Stimulated activated CD4-positive, alpha-beta T cell treated with anti-CD3 and anti-CD28 coated beads, Interleukin-1b, Interleukin-23, amount 100 ng/mL, for 48 hours (primary cell): ENCODE measurements around the gene DGLUCY.
A peak's percentile ranks its signal among the peaks of the same experiment; 100 is the strongest.
"Not testable (repeated sequence)": the region's sequence is repeated elsewhere in the genome, so short reads cannot be mapped to it uniquely, and the experiment has no call there.

Experiments used
- DNase-seq: peaks from one replicate; pipeline ENCODE4 v3.0.0-alpha.2; 2020

The DGLUCY gene

GRCh38 chr14:91215381-91215780, 101.5 kb downstream of the DGLUCY start:
- DNase-seq = no peak

GRCh38 chr14:91216731-91217226, 102.9 kb downstream of the DGLUCY start:
- no peak for DNase-seq

DNA sequence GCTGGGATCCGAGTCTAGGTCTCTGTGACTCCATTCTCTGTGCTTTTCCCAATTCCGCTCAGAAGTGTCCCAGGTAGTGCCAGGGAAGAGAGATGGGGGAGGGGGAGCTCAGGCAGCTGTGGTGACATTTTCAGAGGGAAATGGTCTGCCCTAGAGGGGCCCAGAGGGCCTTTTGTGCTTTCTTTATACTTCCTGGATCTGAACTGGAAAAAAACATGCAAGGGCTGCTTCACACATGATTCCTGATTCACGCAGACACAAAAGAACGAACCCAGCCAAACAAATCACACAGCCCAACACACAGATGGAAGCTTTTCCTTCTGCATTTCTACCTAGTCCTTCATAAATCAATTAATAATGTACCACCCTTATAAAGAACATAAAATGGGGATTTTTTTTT, 104.1 kb downstream of the DGLUCY start:
- no peak for DNase-seq

DNA sequence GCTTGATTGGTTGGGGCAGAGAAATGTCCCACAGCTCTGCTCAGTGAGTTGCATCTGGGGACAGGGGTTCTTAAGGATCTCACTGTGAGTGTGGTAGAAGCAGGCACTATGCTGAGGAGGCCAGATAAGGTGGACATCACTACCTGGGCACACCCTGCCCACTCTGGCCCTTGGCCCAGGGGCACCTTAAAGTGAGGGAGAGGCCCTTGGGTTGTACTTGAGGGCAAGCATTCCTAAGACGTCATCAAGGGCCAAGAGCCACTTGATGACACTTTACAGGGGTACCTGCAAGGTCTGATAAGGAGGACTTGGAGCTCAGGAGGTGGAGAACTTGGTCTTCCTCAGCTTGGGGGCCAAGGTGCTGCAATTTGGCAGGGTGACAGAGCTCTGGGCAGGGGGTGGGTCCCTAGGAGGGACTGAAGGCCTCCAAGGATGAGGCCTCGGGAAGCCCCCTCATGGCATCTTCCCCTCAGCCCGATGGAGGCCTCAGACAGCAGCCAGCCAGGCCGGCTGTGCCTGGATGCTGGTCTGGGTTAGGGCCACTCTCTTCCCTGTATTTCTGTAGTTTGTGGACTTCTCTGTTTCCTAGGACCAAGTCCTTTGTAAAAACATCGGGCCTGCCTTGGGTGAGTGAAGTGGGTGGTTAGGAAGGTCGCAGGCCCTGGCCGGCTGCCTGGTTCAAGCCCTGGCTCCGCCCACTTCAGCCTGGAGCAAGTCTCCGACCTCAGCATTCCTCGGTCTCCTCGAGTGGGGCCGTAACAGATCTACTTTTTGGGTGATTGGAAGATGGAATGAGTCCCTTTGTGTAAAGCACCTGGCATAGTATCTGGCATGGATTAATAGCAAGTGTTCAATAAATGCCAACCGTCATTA, 105.9 kb downstream of the DGLUCY start:
- no peak for DNase-seq

DNA sequence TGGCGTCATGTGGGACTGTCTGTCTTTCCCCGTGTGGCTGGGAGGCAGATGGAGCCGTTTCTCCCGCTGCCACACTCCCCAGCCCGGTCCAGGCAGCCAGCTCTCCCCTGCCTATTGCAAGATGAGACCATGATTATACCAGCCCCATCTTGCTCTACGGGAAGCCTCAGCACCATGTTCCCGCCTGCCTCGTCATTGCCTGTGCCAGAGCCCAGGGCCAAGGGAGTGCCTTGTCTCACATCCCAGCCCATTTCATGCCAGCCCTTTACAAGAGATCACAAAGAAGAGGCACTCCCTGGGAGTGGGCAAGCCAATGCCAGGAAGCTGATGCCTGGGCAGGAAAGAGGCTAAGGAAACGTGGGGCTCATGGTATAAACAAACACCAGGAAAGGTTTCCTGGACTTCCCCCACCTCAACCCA, 106.7 kb downstream of the DGLUCY start:
- DNase-seq = no peak

DNA sequence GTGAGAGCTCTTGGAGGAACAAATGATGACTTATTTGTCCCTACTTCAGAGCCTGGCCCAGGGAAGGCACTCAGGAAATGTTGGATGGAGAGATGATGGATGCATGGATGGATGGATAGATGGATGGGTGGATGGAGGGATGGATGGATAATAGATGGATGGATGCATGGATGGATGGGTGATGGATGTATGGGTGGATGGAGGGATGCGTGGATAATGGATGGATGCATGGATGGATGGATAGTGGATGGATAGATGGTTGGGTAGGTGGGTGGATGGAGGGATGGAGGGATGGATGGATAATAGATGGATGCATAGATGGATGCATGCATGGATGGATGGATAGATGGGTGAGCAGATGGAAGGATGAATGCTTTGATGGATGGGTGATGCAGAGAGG, 107.4 kb downstream of the DGLUCY start:
- no peak for DNase-seq

DNA sequence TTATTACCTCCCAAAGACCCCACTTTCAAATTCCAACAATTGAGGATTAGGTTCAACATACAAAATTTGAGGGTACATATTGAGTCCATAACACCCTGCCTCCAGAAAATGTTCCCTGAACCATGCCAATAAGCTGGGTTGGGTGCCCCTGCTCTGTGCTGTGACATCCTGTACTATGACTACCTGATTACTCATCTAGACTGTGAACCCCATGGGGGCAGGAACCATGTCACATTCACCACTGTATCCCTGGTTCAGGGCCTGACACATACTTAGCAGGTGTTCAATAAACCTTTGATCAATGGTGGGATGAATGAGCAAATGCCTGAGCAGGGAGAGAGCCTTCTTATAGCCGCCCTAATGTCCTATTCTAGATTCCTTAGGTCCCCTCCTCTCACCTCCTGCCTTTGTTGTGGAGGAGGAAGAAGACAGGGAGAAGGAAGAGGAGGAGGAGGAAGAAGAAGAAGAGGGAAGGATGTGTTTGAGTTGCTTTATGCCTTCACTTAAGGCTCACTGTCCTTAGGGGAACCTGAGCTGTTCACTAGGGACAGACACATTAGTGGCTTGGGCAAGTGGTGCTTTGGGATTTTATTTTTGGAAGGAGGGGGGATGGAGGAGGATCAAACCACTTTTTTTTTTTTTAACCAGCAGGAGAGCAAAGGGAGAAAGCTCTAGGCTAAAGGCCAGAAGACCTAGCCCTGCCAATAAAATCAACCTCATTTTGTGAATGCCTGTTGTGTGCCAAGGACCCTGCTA, 109.3 kb downstream of the DGLUCY start:
- DNase-seq = peak; percentile 55

DNA sequence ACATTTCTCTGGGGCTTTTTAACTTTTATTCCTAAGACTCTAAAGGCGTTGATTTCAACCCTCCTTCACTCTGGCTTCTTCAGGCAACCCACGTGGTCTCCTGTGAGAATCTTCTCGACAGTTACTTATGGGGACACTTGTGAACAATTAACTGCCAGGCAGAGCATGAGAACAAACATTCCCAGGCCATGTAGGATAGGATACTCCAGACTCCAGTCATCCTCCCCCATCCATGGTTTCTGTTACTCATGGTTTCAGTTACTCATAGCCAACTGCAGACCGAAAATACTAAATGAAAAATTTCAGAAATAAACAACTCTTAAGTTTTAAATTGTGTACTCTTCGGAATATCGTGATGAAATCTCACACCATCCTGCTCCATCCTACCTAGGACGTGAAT, 111.2 kb downstream of the DGLUCY start:
- DNase-seq = no peak

- not testable (repeated sequence) for DNase-seq
Observed at GRCh38 chr14:91226360-91226759, 112.5 kb downstream of the DGLUCY start.

GRCh38 chr14:91227183-91227628, 113.3 kb downstream of the DGLUCY start:
- DNase-seq = peak; percentile 39

- DNase-seq = peak; percentile 94
Observed at GRCh38 chr14:91228112-91229004, 114.5 kb downstream of the DGLUCY start.

- DNase-seq = no peak
Observed at GRCh38 chr14:91229005-91229382, 115.1 kb downstream of the DGLUCY start.

- DNase-seq = peak; percentile 74
Observed at GRCh38 chr14:91229743-91230200, 115.9 kb downstream of the DGLUCY start.

DNA sequence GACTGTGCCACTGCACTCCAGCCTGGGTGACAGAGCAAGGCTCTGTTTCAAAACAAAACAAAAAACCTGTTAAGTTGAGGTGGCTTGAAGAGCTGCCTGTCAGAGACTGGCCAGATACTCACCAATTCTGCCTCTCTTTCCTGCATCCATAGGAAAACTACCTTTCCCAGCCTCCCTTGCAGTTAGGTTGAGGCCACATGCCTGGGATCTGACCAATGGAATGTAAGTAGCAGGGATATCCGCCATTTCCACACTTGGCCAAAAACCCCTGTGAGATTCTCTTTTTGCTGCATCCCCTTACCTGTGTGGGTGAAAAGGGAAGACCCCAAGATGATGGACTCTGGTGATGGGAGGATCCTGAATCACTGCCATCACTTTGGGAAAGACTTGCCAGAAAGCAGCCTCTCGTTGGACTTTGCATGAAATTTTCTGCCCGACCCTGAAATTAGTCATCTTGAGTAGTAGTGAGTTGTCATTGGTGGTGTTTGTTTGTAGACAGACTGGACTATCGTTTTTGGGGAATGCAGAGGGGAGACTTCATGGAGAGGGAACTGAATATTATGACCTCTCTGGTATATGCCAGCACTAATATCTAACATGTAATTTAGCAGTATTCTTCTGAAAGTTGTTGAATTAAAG, 116.6 kb downstream of the DGLUCY start:
- no peak for DNase-seq

- no peak for DNase-seq
Observed at GRCh38 chr14:91231446-91231845, 117.6 kb downstream of the DGLUCY start.

GRCh38 chr14:91232052-91232451, 118.2 kb downstream of the DGLUCY start:
- no peak for DNase-seq

DNA sequence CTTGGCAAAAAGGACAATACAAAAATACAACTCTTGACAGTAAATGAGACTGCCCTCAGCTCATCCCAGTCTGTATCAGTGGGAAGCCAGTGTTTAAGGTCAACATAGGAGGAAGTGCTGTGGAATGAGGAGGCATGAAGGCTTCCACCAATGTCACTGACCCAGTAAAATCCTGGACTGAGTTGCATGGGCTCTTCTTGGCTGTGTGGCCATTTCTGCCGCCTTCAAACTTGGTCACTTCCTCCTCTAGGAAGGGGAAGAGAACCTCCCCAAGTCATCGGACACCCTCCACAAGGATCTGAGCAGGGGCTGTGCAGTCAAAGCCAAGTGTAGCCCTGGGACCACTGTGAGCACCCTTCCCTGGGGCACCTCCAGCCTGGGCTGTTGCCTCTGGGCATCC, 118.7 kb downstream of the DGLUCY start:
- no peak for DNase-seq

DNA sequence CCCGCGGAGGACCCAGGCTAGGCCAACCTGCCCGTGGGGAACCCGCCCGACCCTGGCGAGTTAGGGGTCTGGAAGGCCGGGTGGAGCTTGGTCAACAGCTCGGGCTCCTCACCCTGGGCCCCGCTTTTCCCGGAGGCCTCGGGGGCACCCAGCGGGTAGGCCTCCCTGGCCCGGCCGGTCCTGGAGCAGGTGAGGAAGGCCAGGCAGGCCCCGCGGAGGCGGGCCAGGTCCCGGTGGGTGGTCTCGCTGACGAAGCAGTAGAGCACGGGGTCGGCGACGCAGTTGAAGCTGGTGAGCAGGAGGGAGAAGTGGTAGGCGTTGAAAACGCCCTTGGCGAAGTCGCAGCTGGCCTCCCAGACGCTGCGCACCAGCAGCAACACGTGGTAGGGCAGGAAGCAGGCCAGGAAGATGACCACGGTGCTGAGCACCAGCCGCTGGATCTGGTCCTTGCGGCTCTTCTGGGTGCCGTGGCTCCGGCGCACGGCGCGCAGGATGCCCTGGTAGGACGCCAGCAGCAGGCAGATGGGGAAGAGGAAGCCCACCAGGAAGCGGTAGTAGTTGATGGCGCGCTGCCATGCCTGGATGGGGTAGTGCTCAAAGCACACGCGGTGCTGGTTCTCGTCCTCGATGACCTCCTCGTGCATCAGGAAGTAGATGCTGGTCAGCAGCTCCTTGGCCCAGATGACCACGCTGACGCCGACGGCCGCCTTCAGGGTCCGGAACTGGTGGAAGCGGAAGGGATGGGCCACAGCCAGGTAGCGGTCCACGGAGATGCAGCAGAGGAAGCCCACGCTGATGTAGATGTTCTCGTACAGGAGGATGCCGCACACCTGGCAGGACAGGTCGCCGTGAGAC, 120.3 kb downstream of the DGLUCY start:
- DNase-seq = no peak

DNA sequence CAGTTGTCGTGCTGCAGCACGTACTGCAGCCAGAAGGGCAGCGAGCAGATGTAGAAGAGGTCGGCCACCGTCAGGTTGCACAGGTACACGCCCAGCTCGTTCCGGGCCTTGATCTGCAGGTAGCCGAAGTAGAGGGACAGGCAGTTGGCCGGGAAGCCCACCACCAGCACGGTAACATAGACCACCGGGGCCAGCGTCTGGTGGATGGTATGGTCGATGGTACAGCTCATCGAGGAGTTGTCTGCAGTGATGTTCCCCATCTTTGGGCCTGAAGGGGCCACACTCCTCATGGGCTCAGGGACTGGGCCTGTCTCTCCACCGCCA, 120.9 kb downstream of the DGLUCY start:
- no peak for DNase-seq

DNA sequence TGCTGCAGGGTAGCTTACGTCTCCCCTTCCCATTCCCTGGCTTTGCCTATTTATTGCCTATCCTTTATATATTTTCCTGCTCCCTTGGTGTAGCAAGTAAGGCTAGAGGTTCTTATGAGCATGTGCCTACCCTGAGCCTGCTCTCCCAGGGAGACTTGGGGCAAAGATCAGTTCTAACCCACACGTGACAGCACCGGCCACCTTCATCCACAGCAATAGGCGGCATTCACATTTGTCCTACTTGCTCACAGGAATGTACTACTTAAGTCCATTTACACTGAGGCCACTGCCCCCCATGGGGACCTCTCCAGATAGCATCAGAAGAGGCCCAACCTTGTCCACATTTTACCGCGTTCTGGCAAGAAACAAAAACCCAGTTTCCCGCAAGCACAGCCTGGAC, 122.0 kb downstream of the DGLUCY start:
- no peak for DNase-seq

DNA sequence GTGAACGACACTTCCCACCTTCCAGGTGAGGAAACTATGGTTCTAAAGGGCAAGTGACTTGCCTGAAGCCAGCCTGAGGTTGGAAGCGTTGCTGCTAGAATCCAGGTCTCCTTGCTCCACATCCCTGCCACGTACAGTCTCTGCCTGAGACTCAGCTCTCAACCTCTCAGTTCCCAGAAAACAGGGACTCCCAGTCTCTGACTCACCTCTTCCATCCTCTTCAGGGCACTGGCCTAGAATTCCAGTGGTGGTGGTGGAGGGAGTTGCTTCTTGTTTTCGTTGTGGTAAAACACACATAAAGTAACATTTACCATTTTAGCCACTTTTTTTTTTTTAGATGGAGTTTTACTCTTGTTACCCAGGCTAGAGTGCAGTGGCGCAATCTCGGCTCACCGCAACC, 123.3 kb downstream of the DGLUCY start:
- DNase-seq = no peak
